Mucosa of descending colon (tissue), 3 donors: ENCODE measurements around the gene FAM240B. TPM values are rescaled to one million over a fixed set of nuclear protein-coding genes. Genes with fewer than 3 reads are reported as not detected.

Experiments
- ATAC-seq: fragments of 200-7000 bp; cut with Tn5 transposase; one replicate; pipeline ENCODE4 v1.9.1; 2020; ENCODE audit warnings: mild to moderate bottlenecking, moderate library complexity
- DNase-seq, 3 donors: peaks; one replicate each; pipeline ENCODE4 v3.0.0-alpha.2; 2020
- H3K36me3 ChIP-seq: fragments of 200-600 bp; one replicate; pipeline ENCODE4 v1.8.0; 2021; ENCODE audit warnings: low read depth, mild to moderate bottlenecking
- H3K4me1 ChIP-seq: fragments of 200-600 bp; one replicate; pipeline ENCODE4 v1.8.0; 2021; ENCODE audit warnings: low read depth, mild to moderate bottlenecking
- H3K4me3 ChIP-seq: fragments of 200-600 bp; one replicate; pipeline ENCODE4 v1.8.0; 2021; ENCODE audit warnings: mild to moderate bottlenecking
- H3K9me3 ChIP-seq: fragments of 200-600 bp; one replicate; pipeline ENCODE4 v1.8.0; 2021; ENCODE audit warnings: mild to moderate bottlenecking
- intact Hi-C, 2 donors: fragments of 100-400 bp; cut with DNase I in 1 of 2; cut with micrococcal nuclease in 1 of 2; formaldehyde crosslinking; loops; one replicate each; pipeline versions ENCODE4 v1.11.0 to v1.11.1; 2022; cut with DNase I, micrococcal nuclease
- total RNA-seq, 3 donors: library from RNA; stranded (reverse); fragmentation: NEBNext Ultra II Directional in 2 of 3; extraction: Animal tissue kit (Norgen Biotek cat#: 25700) in 2 of 3; gene quantifications; one replicate each; pipeline versions ENCODE4 v1.2.1 to v1.2.4, GENCODE V29; 2021 to 2023
- TF ChIP-seq, protein P1 (sequence below): fragments of 200-600 bp; IDR thresholded peaks from one replicate; pipeline ENCODE4 v1.8.0; 2022; ENCODE audit warnings: antibody characterized with exemption, mild to moderate bottlenecking
- donor health status: DM: no; HTN: no; CAD: no; lungs with moderate emphysema.
- donor health status: DM: no; HTN: no; CAD: no.
- donor health status: DM: no; HTN: yes; CAD: no.

FAM240B gene
- total RNA-seq, 3 donors from 2014 or later: not detected

GRCh38 chr9:38683336-38683735 lies 36.6 kb downstream of the FAM240B start:
- TF ChIP-seq, protein P1, sequence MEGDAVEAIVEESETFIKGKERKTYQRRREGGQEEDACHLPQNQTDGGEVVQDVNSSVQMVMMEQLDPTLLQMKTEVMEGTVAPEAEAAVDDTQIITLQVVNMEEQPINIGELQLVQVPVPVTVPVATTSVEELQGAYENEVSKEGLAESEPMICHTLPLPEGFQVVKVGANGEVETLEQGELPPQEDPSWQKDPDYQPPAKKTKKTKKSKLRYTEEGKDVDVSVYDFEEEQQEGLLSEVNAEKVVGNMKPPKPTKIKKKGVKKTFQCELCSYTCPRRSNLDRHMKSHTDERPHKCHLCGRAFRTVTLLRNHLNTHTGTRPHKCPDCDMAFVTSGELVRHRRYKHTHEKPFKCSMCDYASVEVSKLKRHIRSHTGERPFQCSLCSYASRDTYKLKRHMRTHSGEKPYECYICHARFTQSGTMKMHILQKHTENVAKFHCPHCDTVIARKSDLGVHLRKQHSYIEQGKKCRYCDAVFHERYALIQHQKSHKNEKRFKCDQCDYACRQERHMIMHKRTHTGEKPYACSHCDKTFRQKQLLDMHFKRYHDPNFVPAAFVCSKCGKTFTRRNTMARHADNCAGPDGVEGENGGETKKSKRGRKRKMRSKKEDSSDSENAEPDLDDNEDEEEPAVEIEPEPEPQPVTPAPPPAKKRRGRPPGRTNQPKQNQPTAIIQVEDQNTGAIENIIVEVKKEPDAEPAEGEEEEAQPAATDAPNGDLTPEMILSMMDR: no peak
- Histone ChIP-seq H3K36me3 (no peaks in the 10 kb centered on the region), H3K9me3 (no peaks in the 10 kb centered on the region), H3K4me1 (peaks cover 5% of the 10 kb centered on the region), H3K4me3 (no peak overlapping the region)
- ATAC-seq: no peak
- no peak for DNase-seq
- intact Hi-C loops: no loop called here

GRCh38 chr9:38682713-38683112 lies 37.2 kb downstream of the FAM240B start:
- Histone ChIP-seq H3K36me3 (no peaks in the 10 kb centered on the region), H3K4me3 (no peak overlapping the region), H3K4me1 (peaks cover 5% of the 10 kb centered on the region), H3K9me3 (no peaks in the 10 kb centered on the region)
- intact Hi-C loops: no loop called here
- TF ChIP-seq, protein P1: no peak
- DNase-seq: no peak
- ATAC-seq: peak; percentile 31

GRCh38 chr9:38681747-38682227 lies 38.1 kb downstream of the FAM240B start:
- intact Hi-C loops: no loop called here
- no peak for DNase-seq
- no peaks in the 10 kb centered on the region for H3K4me1 ChIP-seq
- TF ChIP-seq, protein P1: no peak
- H3K9me3 ChIP-seq: no peaks in the 10 kb centered on the region
- no peaks in the 10 kb centered on the region for H3K36me3 ChIP-seq
- no peak overlapping the region for H3K4me3 ChIP-seq
- ATAC-seq: no peak

GRCh38 chr9:38680837-38681445 lies 39.0 kb downstream of the FAM240B start:
- Histone ChIP-seq H3K4me3 (no peak overlapping the region), H3K4me1 (no peaks in the 10 kb centered on the region), H3K36me3 (no peaks in the 10 kb centered on the region), H3K9me3 (no peaks in the 10 kb centered on the region)
- intact Hi-C loops: no loop called here
- no peak for DNase-seq
- TF ChIP-seq, protein P1: no peak
- no peak for ATAC-seq

GRCh38 chr9:38677660-38678303 lies 42.2 kb downstream of the FAM240B start:
- H3K36me3 ChIP-seq: no peaks in the 10 kb centered on the region
- intact Hi-C loops: no loop called here
- TF ChIP-seq, protein P1: no peak
- ATAC-seq (no peak), DNase-seq (no peak)
- H3K4me3 ChIP-seq: no peak overlapping the region
- no peaks in the 10 kb centered on the region for H3K4me1 ChIP-seq
- H3K9me3 ChIP-seq: no peaks in the 10 kb centered on the region
